ENCODE data around the gene LEFTY2.

DNA sequence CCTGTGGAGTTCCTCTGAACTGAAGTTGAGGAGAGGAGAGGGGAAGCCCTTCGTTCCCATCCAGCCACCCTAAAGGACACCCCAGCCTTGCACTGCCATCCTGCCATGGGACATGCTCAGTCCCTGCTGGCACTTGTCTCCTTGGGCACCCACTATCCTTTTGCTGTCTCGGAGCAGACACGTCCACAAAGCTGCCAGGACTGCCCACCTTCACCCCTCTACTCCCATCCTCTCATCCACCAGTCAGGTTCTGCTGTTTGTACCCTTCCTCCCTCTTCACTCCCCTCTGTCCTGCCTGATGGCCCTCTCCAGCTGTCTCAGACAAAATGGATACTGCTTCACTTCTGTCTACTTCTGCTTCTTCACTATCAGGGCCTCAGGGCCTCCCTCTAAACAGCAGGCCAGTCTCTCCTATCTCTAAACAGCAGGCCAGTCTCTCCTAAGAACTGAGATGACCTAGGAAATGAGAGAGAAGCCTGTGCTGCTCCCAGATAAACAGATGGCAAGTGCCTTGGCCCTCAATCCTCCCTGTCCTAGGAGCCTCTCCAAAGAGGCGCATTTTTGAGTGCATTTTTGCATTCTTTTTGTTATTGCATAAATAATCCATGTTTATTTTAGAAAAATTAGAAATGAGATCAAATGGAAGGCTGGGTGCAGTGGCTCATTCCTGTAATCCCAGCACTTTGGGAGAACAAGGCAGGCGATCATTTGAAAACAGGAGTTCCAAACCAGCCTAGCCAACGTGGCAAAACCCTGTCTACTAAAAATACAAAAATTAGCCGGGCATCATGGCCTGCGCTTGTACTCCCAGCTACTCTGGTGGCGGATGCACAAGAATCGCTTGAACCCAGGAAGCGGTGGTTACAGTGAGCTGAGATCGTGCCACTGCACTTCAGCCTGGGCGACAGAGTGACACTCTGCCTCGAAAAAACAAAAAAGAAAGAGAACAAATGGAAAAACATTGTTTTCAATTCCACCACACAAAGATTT lies 12.5 kb downstream of the LEFTY2 start:
- TF ChIP-seq CTCF (IDR thresholded peaks at IDR 0.05; ENCODE audit: low read length) (no peak), EZH2 (IDR thresholded peaks at IDR 0.05; ENCODE audit: borderline replicate concordance, low read length) (no peak)

Measured in OCI-LY1 (cell line).